ENCODE results near the gene TCF19.

The TCF19 gene

DNA sequence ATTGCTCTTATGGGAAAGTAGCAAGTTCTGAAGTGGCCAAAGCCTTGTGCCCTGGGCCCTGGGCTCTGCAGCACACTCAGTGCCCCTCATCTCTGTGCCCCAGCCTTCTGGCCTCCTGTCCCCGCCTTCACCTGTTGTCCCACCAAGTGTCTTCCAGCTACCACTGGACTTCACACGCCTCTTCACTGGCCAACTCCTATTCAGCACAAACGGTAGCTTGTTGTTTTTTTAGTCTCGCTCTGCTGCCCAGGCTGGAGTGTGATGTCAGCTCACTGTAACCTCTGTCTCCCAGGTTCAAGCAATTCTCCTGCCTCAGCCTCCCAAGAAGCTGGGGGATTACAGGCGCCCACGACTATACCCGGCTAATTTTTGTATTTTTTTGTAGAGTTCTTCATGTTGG is 5.6 kb upstream of the TCF19 start:
- H3K4me3 ChIP-seq (ENCODE audit: low read depth, low read length), result no peak overlapping the region
- ChIA-PET CTCF (interaction anchor here (1.0 to 2.4 kb wide), 3 partner anchors 15 to 214 kb away, joined by 3 to 10 read pairs (median 6); partner anchors contain the start of gene PSORS1C2), POLR2A (interaction anchor here (0.7 kb wide), 1 partner anchor 27 kb away, joined by 3 read pairs; no protein-coding TSS in a partner anchor)
- no peak for TF ChIP-seq SCRT1 (tag by site-specific recombination; IDR thresholded peaks at IDR 0.05; ENCODE audit: borderline replicate concordance)
- TF ChIP-seq ZNF530 (tag by site-specific recombination; IDR thresholded peaks at IDR 0.05; ENCODE audit: low read depth), result no peak
- peak; percentile 89 for TF ChIP-seq OSR2 (tag by site-specific recombination; IDR thresholded peaks at IDR 0.05)
- TF ChIP-seq GLIS1 (tag by site-specific recombination; IDR thresholded peaks at IDR 0.05), result 0 out of 2 replicates have a peak, but pooled peaks have one; percentile 7
- no peak for TF ChIP-seq ZNF239 (tag by site-specific recombination; IDR thresholded peaks at IDR 0.05)
- TF ChIP-seq ZNF677 (tag by site-specific recombination; IDR thresholded peaks at IDR 0.05), result no peak
- TF ChIP-seq, protein P1, sequence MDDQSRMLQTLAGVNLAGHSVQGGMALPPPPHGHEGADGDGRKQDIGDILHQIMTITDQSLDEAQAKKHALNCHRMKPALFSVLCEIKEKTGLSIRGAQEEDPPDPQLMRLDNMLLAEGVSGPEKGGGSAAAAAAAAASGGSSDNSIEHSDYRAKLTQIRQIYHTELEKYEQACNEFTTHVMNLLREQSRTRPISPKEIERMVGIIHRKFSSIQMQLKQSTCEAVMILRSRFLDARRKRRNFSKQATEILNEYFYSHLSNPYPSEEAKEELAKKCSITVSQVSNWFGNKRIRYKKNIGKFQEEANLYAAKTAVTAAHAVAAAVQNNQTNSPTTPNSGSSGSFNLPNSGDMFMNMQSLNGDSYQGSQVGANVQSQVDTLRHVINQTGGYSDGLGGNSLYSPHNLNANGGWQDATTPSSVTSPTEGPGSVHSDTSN (CRISPR knock-in tag; IDR thresholded peaks at IDR 0.05), result no peak
- TF ChIP-seq MEIS1 (CRISPR knock-in tag; IDR thresholded peaks at IDR 0.05; ENCODE audit: borderline replicate concordance), result no peak
- peak; percentile 17; the same call in 1 of the 2 replicates for TF ChIP-seq EGR2 (tag by site-specific recombination; IDR thresholded peaks at IDR 0.05; ENCODE audit: low read depth)
- no peak for TF ChIP-seq ZNF391 (tag by site-specific recombination; IDR thresholded peaks at IDR 0.05; ENCODE audit: borderline replicate concordance, low read depth)
- TF ChIP-seq ZNF837 (tag by site-specific recombination; IDR thresholded peaks at IDR 0.05), result no peak
- TF ChIP-seq ZBTB8A (tag by site-specific recombination; IDR thresholded peaks at IDR 0.05), result no peak
- no peak for TF ChIP-seq ZBTB48 (tag by site-specific recombination; IDR thresholded peaks at IDR 0.05)
- TF ChIP-seq, protein P2, sequence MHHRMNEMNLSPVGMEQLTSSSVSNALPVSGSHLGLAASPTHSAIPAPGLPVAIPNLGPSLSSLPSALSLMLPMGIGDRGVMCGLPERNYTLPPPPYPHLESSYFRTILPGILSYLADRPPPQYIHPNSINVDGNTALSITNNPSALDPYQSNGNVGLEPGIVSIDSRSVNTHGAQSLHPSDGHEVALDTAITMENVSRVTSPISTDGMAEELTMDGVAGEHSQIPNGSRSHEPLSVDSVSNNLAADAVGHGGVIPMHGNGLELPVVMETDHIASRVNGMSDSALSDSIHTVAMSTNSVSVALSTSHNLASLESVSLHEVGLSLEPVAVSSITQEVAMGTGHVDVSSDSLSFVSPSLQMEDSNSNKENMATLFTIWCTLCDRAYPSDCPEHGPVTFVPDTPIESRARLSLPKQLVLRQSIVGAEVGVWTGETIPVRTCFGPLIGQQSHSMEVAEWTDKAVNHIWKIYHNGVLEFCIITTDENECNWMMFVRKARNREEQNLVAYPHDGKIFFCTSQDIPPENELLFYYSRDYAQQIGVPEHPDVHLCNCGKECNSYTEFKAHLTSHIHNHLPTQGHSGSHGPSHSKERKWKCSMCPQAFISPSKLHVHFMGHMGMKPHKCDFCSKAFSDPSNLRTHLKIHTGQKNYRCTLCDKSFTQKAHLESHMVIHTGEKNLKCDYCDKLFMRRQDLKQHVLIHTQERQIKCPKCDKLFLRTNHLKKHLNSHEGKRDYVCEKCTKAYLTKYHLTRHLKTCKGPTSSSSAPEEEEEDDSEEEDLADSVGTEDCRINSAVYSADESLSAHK (tag by site-specific recombination; IDR thresholded peaks at IDR 0.05), result no peak
- TF ChIP-seq, protein P3, sequence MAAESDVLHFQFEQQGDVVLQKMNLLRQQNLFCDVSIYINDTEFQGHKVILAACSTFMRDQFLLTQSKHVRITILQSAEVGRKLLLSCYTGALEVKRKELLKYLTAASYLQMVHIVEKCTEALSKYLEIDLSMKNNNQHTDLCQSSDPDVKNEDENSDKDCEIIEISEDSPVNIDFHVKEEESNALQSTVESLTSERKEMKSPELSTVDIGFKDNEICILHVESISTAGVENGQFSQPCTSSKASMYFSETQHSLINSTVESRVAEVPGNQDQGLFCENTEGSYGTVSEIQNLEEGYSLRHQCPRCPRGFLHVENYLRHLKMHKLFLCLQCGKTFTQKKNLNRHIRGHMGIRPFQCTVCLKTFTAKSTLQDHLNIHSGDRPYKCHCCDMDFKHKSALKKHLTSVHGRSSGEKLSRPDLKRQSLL (tag by site-specific recombination; IDR thresholded peaks at IDR 0.05), result no peak
- peak; percentile 38; the same call in 1 of the 2 replicates for TF ChIP-seq ZBTB20 (tag by site-specific recombination; IDR thresholded peaks at IDR 0.05)
- TF ChIP-seq SETDB1 (IDR thresholded peaks at IDR 0.05; ENCODE audit: insufficient read length, low read length), result no peak
- peak; percentile 60 for TF ChIP-seq SCRT2 (tag by site-specific recombination; IDR thresholded peaks at IDR 0.05)
- no peak for TF ChIP-seq ZNF776 (tag by site-specific recombination; IDR thresholded peaks at IDR 0.05; ENCODE audit: borderline replicate concordance)
- no peak for TF ChIP-seq KLF9 (tag by site-specific recombination; IDR thresholded peaks at IDR 0.05; ENCODE audit: low read depth)
- TF ChIP-seq ZBTB7A (tag by site-specific recombination; IDR thresholded peaks at IDR 0.05; ENCODE audit: low read depth), result no peak
- no peak for TF ChIP-seq ZNF19 (tag by site-specific recombination; IDR thresholded peaks at IDR 0.05; ENCODE audit: low read depth)
- no peaks in the 10 kb centered on the region for H3K9me3 ChIP-seq (ENCODE audit: control insufficient read depth, insufficient read depth, low read depth, low read length)
- no peak overlapping the region for H3K27ac ChIP-seq (ENCODE audit: extremely low read depth, low read depth, low read length)
- peaks cover 21 to 66% of the 10 kb centered on the region in 2 experiments; a peak in 2 of 3 replicates for H3K36me3 ChIP-seq (ENCODE audit: control insufficient read depth in 2 of 2, insufficient read depth in 1 of 2, low read length in 2 of 2)
- H3K4me1 ChIP-seq (ENCODE audit: control insufficient read depth, insufficient read depth, low read length), result peaks cover 3% of the 10 kb centered on the region; the same call in 1 of the 2 replicates
